Right renal cortex interstitium (tissue), 3 donors: ENCODE results near the gene DSCAM. TPM values are rescaled to one million over a fixed set of nuclear protein-coding genes. Genes with fewer than 3 reads are reported as not detected.
"Not testable (repeated sequence)": the region's sequence is repeated elsewhere in the genome, so short reads cannot be mapped to it uniquely, and the experiment has no call there.

Source experiments
- DNase-seq, 3 donors: peaks; one replicate each; pipeline ENCODE4 v3.0.0-alpha.2; 2013; ENCODE audit warnings: low read depth in 3 of 3, low spot score in 2 of 3
- polyA plus RNA-seq, 3 donors: library from polyadenylated mRNA; unstranded; fragments of 120-200 nt; gene quantifications; one replicate each; pipeline ENCODE4 v1.2.1, GENCODE V29; 2013; ENCODE audit not compliant: insufficient read length in 3 of 3

Gene DSCAM
- polyA plus RNA-seq, 3 donors = 0.04 to 0.11 (median 0.07) TPM

- no peak for DNase-seq
Measured at GRCh38 chr21:40043866-40044265, 803.1 kb downstream of the DSCAM start.

DNA sequence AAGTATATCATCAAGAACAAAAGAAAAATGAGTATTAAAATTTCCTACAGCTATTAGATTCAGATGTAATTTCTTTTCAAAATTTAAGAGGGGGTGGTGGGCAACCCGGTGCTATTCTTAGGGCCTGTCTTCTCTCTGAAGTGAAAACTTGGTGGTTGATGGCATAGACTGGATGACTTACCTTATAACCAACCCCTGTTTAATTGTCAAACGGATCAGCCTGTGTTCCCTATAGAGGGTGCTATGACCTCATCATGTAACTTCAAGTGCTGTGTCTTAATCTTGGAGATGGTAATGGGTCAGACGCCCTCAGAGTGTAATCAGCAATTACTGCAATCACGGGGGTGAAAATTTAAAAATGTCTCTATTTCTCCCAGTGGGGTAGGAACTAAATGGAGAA, 803.5 kb downstream of the DSCAM start:
- no peak for DNase-seq

DNA sequence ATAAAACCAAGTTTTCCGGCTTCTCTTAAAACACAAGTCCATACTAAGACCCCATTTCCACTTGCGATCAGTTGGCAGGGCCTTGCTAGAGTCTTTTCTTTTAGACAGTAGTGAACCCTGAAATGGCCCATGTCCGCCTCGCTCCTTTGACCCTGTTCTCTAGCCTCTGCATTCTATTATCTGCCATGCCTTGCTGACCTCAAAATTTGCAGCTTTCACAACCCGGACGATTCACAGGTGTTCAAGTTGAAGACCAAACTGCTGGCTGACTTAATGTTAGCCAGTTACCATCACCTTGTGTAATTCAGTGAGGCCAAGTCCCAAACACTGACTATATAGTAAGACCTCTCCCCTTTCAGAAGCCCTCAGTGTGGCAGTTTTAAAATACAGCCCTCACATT, 805.5 kb downstream of the DSCAM start:
- no peak for DNase-seq

DNA sequence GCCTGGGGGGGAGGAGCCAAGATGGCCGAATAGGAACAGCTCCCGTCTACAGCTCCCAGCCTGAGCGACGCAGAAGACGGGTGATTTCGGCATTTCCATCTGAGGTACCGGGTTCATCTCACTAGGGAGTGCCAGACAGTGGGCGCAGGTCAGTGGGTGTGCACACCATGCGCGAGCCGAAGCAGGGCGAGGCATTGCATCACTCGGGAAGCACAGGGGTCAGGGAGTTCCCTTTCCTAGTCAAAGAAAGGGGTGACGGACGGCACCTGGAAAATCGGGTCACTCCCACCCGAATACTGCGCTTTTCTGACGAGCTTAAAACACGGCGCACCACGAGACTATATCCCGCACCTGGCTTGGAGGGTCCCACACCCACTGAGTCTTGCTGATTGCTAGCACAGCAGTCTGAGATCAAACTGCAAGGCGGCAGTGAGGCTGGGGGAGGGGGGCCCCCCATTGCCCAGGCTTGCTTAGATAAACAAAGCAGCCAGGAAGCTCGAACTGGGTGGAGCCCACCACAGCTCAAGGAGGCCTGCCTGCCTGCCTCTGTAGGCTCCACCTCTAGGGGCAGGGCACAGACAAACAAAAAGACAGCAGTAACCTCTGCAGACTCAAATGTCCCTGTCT, 813.7 kb downstream of the DSCAM start:
- DNase-seq = not testable (repeated sequence)

- DNase-seq = no peak
Measured at GRCh38 chr21:40029888-40030287, 817.1 kb downstream of the DSCAM start.

GRCh38 chr21:40028393-40028792, 818.6 kb downstream of the DSCAM start:
- not testable (repeated sequence) for DNase-seq

DNA sequence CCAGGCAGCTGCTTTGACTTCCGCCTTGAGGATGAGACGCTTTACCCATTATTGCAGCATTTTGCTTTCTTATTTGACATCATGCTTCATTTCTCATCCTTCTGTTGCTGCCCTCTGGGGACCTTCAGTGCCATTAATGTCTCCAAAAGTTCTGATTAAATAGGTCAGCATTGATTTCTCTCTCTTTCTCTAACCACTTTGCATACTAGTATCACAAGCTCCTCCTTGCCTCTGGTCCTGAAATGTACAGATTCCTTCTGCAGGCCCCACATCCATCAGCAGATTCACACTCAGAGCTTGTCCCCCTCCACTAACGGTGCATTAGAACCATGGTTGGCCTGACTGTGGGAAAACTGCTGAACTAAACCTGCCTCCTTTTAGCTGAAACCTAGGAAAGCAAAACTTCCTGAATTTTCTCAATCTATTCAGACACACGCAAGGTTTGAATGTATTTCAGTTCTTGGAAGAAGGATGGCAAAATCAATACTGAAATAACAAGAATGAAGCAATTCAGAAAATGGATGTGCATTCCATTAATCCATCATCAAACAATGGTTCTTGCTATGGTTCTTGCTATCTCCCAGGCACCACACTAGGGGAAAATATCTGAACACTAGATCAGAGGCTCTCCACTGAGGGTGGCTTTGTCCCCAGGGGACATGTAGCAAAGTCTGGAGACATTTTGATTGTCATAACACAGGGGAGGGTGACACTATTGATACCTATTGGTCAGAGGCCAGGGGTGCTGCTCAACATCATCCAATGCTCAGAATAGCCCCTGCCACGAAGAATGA, 825.2 kb downstream of the DSCAM start:
- no peak for DNase-seq

- DNase-seq = no peak
Measured at GRCh38 chr21:40020651-40021050, 826.3 kb downstream of the DSCAM start.

- no peak for DNase-seq
Measured at GRCh38 chr21:40018871-40019475, 828.0 kb downstream of the DSCAM start.

DNA sequence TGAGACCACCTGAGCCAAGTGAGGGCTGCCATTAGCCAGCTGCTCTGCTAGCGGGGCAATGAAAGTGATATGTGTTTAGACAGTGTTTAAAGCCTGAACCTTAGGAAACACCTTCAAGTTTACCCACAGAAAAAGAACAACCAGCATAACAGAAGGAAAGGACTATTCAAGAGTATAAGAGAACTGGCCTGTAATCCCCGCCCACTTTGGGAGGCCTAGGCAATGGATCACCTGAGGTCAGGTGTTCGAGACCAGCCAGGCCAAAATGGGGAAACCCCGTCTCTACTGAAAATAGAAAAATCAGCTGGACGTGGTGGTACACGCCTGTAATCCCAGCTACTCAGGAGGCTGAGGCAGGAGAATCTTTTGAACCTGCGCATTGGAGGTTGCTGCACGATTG, 830.3 kb downstream of the DSCAM start:
- DNase-seq = no peak

- DNase-seq = no peak
Measured at GRCh38 chr21:40016234-40016633, 830.7 kb downstream of the DSCAM start.

- DNase-seq = no peak
Measured at GRCh38 chr21:40015818-40016217, 831.1 kb downstream of the DSCAM start.

DNA sequence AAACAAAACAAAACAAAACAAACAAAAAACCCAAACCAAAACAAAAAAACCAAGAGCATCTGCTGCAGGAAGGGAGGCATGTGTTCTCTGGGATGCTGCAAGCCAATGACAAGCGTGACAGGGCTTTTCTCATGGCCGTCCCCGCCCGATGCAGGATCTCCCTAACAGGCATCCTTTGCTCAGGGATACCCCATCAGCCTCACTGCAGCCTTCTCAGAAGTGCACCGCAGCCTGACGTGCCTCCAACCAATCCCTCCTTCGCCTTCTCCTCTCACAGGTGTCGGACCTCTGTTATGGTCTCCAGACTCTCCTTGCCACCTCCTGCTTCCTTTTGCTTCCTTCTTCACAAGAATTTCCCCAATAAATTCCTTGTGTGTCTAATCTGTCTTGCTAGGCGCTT, 832.6 kb downstream of the DSCAM start:
- DNase-seq = no peak

DNA sequence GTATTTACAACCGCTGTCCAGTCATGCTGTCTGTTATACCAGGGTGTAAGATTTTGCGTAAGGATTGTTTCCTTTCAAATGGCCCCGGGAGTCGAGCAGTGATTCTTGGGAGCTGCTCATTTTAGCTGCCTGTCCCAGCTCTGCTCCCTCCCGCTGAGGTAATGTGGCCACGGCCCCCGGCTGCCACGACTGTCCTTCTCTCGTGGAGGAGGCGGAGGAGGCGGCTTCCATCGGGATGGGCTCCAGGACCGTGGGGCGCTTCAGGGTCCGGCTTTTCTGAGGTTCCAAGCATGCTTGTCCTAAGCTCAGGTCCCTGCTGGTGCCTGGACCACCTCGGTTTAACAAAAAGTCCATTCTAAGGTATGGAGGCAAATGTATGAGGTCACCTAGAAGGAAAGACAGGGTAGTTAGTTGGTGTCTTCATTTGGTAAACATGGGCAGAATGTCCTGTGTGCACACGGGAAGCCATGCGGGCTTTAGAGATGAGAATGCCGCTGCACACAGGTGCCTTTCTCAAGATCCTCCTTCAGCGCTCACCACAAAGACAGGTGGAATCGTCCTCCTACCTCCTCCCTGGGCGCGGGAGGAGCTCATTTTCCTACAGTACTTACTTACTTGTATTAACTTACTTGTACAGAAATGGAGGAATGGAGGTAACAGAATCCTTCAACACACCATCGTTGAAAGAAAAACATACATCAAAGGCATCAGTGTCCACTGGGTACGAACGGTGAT, 833.8 kb downstream of the DSCAM start:
- DNase-seq = no peak

DNA sequence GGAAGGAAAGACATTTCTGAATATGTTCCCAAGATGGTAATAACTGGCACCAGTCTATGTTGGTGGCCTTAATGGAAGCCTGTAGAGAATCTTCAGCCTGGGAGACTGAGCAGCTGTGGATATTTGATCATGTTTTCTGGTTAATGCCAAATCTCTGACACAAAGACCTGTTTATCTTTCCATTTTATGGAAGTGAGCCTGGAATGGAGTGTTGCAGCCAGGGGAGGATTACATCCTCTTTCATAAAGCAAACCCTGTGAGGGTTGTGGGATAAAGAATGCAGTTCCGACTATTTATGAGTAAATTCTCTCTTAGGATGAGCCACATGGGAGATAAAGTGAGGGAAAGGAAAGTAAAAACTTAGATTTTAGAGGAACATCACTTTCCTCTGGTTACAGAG, 835.6 kb downstream of the DSCAM start:
- DNase-seq = no peak

GRCh38 chr21:40002978-40003377, 844.0 kb downstream of the DSCAM start:
- DNase-seq = no peak

DNA sequence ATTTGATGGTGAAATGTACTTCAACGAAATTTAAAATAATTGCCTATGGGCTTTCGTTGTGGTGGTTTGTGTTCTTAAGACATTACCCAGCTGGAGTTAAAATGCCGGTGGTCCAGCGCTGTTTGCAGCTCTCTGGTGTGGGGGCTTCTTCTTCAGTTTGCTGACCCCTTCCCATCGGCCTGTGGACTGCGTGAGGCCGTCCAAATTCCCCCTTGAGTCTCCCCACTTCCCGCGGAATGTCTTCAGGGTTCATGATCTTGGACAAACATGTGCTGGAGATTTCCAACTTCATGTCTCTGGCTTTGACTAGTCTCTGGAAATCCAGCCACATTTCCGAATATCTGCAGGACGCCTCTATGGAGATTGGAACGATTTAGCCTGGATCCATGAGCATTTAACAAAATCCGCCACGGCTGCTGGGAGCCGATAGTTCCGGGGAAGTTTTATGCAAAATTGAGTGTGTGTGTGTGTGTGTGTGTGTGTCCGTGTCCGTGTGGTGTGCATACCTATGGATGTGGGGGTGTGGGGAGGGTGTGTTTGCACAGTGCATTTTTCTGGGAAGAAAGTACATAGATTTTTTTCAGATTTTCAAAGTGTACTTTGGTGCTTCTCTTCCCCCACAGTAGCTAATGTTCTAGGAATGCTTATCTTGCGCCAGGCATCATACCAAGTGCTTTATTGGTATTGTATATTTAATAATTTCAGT, 862.5 kb downstream of the DSCAM start:
- DNase-seq = peak; percentile 41 to 50 (median 49)

- peak in 1 of 3 donors; percentile 24 for DNase-seq
Measured at GRCh38 chr21:39980241-39980820, 866.6 kb downstream of the DSCAM start.

- DNase-seq = no peak
Measured at GRCh38 chr21:39979321-39979720, 867.6 kb downstream of the DSCAM start.

DNA sequence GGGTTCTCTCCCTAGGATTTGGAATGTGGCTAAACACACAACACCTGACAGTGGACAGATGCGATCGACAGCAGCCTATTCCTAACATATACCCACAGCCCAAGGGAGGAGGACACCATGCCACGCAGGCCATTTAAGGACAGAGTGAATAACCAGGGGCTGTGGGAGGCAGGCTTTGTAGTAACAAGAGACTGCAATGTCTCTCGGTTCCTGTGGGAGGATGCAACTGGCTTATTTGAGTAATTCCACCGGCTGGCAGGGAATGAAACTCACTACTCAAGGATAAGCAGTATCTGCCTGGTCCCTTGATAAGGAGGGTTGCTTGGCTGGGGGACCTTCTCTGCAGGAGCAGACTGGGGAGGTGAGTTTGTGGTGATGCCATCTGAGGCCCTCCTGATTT, 870.2 kb downstream of the DSCAM start:
- DNase-seq = no peak
